Left ventricle myocardium inferior (tissue), 1 donor: ENCODE data around the gene CYRIA. TPM values are rescaled to one million over a fixed set of nuclear protein-coding genes. Genes with fewer than 3 reads are reported as not detected.

ENCODE experiments used
- DNase-seq: peaks from one replicate; pipeline ENCODE4 v3.0.0-alpha.2; 2020
- H3K27ac ChIP-seq: fragments of 200-600 bp; replicated peaks from 2 replicates; pipeline ENCODE4 v1.8.0; 2021
- H3K27me3 ChIP-seq: fragments of 200-600 bp; 2 replicates; pipeline ENCODE4 v1.8.0; 2021; ENCODE audit warnings: low read depth
- H3K36me3 ChIP-seq: fragments of 200-600 bp; 2 replicates; pipeline ENCODE4 v1.8.0; 2021
- H3K4me1 ChIP-seq: fragments of 200-600 bp; 2 replicates; pipeline ENCODE4 v1.8.0; 2021
- H3K4me3 ChIP-seq: fragments of 200-600 bp; 2 replicates; pipeline ENCODE4 v1.8.0; 2021; ENCODE audit warnings: mild to moderate bottlenecking, moderate library complexity
- H3K9me3 ChIP-seq: fragments of 200-600 bp; replicated peaks from 2 replicates; pipeline ENCODE4 v1.8.0; 2021
- CTCF ChIP-seq: fragments of 200-600 bp; IDR thresholded peaks from 2 replicates; pipeline ENCODE4 v1.8.0; 2021; ENCODE audit warnings: antibody characterized with exemption, mild to moderate bottlenecking, borderline replicate concordance
- intact Hi-C: fragments of 100-400 bp; cut with micrococcal nuclease; formaldehyde crosslinking; loops from one replicate; pipeline ENCODE4 v1.11.0; 2022
- total RNA-seq: library from RNA; stranded (reverse); fragmentation: NEBNext Ultra II Directional; extraction: Animal tissue kit (Norgen Biotek cat#: 25700); gene quantifications from one replicate; pipeline ENCODE4 v1.2.1, GENCODE V29; 2021
- donor health status: DM: no; HTN: yes; CAD: no; lungs with severe emphysema.

Gene CYRIA
- total RNA-seq, 1 donor from 2014 or later: 4.1 TPM

GRCh38 chr2:16643099-16643498 lies 22.5 kb downstream of the CYRIA start:
- Histone ChIP-seq H3K27me3 (no peaks in the 10 kb centered on the region), H3K36me3 (no peaks in the 10 kb centered on the region), H3K9me3 (no peaks in the 10 kb centered on the region), H3K4me3 (no peak overlapping the region), H3K27ac (no peak overlapping the region), H3K4me1 (peaks cover 50% of the 10 kb centered on the region)
- DNase-seq: no peak
- intact Hi-C loops: no loop called here
- TF ChIP-seq CTCF: no peak

- TF ChIP-seq CTCF: no peak
- Histone ChIP-seq H3K27ac (peak overlapping the region; percentile 68), H3K4me3 (no peak overlapping the region), H3K36me3 (peaks cover 3% of the 10 kb centered on the region), H3K27me3 (no peaks in the 10 kb centered on the region), H3K9me3 (no peaks in the 10 kb centered on the region), H3K4me1 (peaks cover 42% of the 10 kb centered on the region)
- DNase-seq: no peak
- intact Hi-C loops: no loop called here
Observed at GRCh38 chr2:16642088-16642487, 23.5 kb downstream of the CYRIA start.

GRCh38 chr2:16641509-16641908 lies 24.1 kb downstream of the CYRIA start:
- peaks cover 42% of the 10 kb centered on the region for H3K4me1 ChIP-seq
- intact Hi-C loops: no loop called here
- H3K27ac ChIP-seq: peak overlapping the region; percentile 68
- peaks cover 3% of the 10 kb centered on the region for H3K36me3 ChIP-seq
- no peaks in the 10 kb centered on the region for H3K27me3 ChIP-seq
- TF ChIP-seq CTCF: no peak
- no peaks in the 10 kb centered on the region for H3K9me3 ChIP-seq
- DNase-seq: no peak
- no peak overlapping the region for H3K4me3 ChIP-seq

GRCh38 chr2:16640867-16641266 lies 24.8 kb downstream of the CYRIA start:
- Histone ChIP-seq H3K4me3 (no peak overlapping the region), H3K4me1 (peaks cover 48% of the 10 kb centered on the region), H3K9me3 (no peaks in the 10 kb centered on the region), H3K27ac (peak overlapping the region; percentile 68), H3K36me3 (peaks cover 3% of the 10 kb centered on the region), H3K27me3 (no peaks in the 10 kb centered on the region)
- no peak for TF ChIP-seq CTCF
- DNase-seq: peak; percentile 54
- intact Hi-C loops: no loop called here

- Histone ChIP-seq H3K36me3 (peaks cover 3% of the 10 kb centered on the region), H3K4me3 (no peak overlapping the region), H3K4me1 (peaks cover 55% of the 10 kb centered on the region), H3K27ac (peak overlapping the region; percentile 68), H3K9me3 (no peaks in the 10 kb centered on the region), H3K27me3 (peaks cover 3% of the 10 kb centered on the region)
- intact Hi-C loops: no loop called here
- DNase-seq: no peak
- no peak for TF ChIP-seq CTCF
Observed at GRCh38 chr2:16640001-16640700, 25.5 kb downstream of the CYRIA start.
